KMS-11 (cell line): ENCODE data around the gene ZNF784.

ENCODE experiments used
- H2AFZ ChIP-seq: fragments of 200-600 bp; sonication (generic); 2 replicates; pipeline ENCODE4 v1.6.1; 2016; ENCODE audit warnings: antibody characterized with exemption, mixed run types, low read depth
- H3K27ac ChIP-seq: fragments of 200-600 bp; sonication (generic); 2 replicates; pipeline ENCODE4 v1.6.1; 2016; ENCODE audit warnings: mild to moderate bottlenecking, mixed run types
- H3K27me3 ChIP-seq: fragments of 200-600 bp; sonication (generic); 2 replicates; pipeline ENCODE4 v1.6.1; 2017; ENCODE audit warnings: mild to moderate bottlenecking, low read depth, mixed run types, moderate library complexity; ENCODE audit not compliant: insufficient read depth
- H3K36me3 ChIP-seq: fragments of 200-600 bp; sonication (generic); 2 replicates; pipeline ENCODE4 v1.6.1; 2017; ENCODE audit warnings: mild to moderate bottlenecking, mixed run types; ENCODE audit not compliant: insufficient read depth
- H3K4me1 ChIP-seq: fragments of 200-600 bp; sonication (generic); 2 replicates; pipeline ENCODE4 v1.6.1; 2016; ENCODE audit warnings: mild to moderate bottlenecking, low read depth, mixed run types; ENCODE audit not compliant: poor library complexity, severe bottlenecking
- H3K4me2 ChIP-seq: fragments of 200-600 bp; sonication (generic); 2 replicates; pipeline ENCODE4 v1.7.0; 2016; ENCODE audit warnings: mild to moderate bottlenecking, mixed run types
- H3K4me3 ChIP-seq: fragments of 200-600 bp; sonication (generic); IDR thresholded peaks from 2 replicates; pipeline ENCODE4 v1.6.1; 2017; ENCODE audit warnings: low read depth, low read length, mixed read lengths; ENCODE audit not compliant: insufficient read depth
- H3K79me2 ChIP-seq: fragments of 200-600 bp; sonication (generic); 2 replicates; pipeline ENCODE4 v1.6.1; 2016; ENCODE audit warnings: low read depth, mixed run types; ENCODE audit not compliant: insufficient read depth
- H3K9ac ChIP-seq: fragments of 200-600 bp; sonication (generic); 2 replicates; pipeline ENCODE4 v1.6.1; 2016; ENCODE audit warnings: mild to moderate bottlenecking, mixed run types
- H4K20me1 ChIP-seq: fragments of 200-600 bp; sonication (generic); 2 replicates; pipeline ENCODE4 v1.6.1; 2016; ENCODE audit warnings: mild to moderate bottlenecking, mixed run types; ENCODE audit not compliant: insufficient read depth
- CTCF ChIP-seq: fragments of 200-600 bp; sonication (generic); conservative IDR thresholded peaks from 2 replicates; pipeline ENCODE4 v1.6.1; 2017; ENCODE audit warnings: low read depth, mild to moderate bottlenecking, antibody characterized with exemption, low read length, moderate library complexity, mixed read lengths

ZNF784 gene

DNA sequence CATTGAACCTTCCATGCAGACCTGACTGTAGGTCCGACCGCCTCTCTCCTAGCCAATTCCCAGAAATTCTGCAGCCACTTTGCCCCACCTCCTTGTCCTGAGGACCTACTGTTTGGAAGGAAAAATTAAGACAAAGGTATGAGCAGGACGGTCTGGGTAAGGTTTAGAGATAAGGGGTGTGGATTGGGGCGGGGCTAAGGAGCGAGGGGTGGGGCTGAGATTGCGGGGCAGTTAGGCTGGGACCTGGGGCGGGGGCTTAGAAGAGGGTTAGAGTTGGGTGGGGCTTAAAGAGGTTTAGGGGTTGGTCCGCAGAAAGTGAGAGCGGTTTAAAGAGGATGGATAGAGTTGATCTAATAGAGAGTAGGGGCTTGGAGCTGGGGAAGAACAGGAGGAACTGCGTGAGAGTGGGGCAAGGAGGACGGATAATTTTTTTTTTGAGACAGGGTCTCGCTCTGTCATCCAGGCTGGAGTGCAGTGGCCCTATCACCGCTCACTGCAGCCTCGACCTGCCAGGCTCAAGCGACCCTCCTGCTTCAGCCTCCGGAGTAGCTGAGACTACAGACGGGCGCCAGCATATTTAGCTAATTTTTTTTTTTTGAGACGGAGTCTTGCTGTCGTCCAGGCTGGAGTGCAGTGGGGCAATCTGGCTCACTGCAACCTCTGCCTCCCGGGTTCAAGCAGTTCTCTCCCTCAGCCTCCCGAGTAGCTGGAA, 20.6 kb downstream of the ZNF784 start:
- Histone ChIP-seq H3K4me1 (peaks cover 15% of the 10 kb centered on the region), H3K27me3 (no peaks in the 10 kb centered on the region), H3K9ac (no peak overlapping the region), H2AFZ (peak overlapping the region; percentile 53; the same call in 1 of the 2 replicates), H3K79me2 (0 out of 2 replicates have a peak, but pooled peaks cover 15% of the 10 kb centered on the region), H3K4me3 (no peak overlapping the region), H4K20me1 (no peaks in the 10 kb centered on the region), H3K4me2 (peak overlapping the region; percentile 55), H3K36me3 (no peaks in the 10 kb centered on the region), H3K27ac (peak overlapping the region; percentile 48)
- TF ChIP-seq CTCF: no peak

GRCh38 chr19:55603115-55603514, 21.3 kb downstream of the ZNF784 start:
- Histone ChIP-seq H4K20me1 (no peaks in the 10 kb centered on the region), H3K4me1 (peaks cover 15% of the 10 kb centered on the region)

DNA sequence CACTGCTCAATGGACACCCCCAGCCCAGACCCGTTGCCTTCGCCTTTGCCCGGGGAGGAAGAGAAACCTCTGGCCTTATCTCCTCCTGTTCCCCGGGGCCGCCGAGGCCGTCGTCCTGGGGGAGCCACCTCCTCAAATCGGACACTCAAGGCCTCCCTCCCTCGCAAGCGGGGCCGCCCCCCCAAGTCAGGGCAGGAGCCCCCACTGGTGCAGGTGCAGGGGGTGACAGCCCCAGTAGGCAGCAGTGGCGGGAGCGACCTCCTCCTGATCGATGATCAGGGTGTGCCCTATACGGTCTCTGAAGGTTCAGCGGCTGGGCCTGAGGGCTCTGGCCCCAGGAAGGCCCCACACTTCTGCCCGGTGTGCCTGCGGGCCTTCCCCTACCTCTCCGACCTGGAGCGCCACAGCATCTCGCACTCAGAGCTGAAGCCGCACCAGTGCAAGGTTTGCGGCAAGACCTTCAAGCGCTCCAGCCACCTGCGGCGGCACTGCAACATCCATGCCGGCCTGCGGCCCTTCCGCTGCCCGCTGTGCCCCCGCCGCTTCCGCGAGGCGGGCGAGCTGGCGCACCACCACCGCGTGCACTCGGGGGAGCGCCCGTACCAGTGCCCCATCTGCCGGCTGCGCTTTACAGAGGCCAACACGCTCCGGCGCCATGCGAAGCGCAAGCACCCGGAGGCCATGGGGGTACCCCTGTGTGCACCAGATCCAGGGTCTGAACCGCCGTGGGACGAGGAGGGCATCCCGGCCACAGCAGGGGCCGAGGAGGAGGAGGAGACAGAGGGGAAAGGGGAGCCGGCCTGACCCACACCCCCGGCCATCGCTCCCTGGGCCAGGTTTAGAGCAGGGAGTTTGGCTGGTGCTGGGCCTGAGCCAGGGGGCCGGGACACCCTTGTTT, 22.0 kb downstream of the ZNF784 start:
- Histone ChIP-seq H3K4me3 (no peak overlapping the region), H3K9ac (no peak overlapping the region), H4K20me1 (no peaks in the 10 kb centered on the region), H3K4me2 (no peak overlapping the region), H3K27ac (no peak overlapping the region), H3K4me1 (peaks cover 15% of the 10 kb centered on the region), H2AFZ (no peak overlapping the region), H3K36me3 (no peaks in the 10 kb centered on the region), H3K79me2 (0 out of 2 replicates have a peak, but pooled peaks cover 10% of the 10 kb centered on the region), H3K27me3 (no peaks in the 10 kb centered on the region)
- no peak for TF ChIP-seq CTCF

More at GRCh38 chr19:55603115-55603514, 21.3 kb downstream of the ZNF784 start:
- no peak for TF ChIP-seq CTCF
- H3K79me2 ChIP-seq: 0 out of 2 replicates have a peak, but pooled peaks cover 15% of the 10 kb centered on the region
- H3K4me2 ChIP-seq: no peak overlapping the region
- no peak overlapping the region for H3K9ac ChIP-seq
- H3K27ac ChIP-seq: no peak overlapping the region
- no peaks in the 10 kb centered on the region for H3K27me3 ChIP-seq
- no peak overlapping the region for H2AFZ ChIP-seq
- H3K36me3 ChIP-seq: no peaks in the 10 kb centered on the region
- no peak overlapping the region for H3K4me3 ChIP-seq

GRCh38 chr19:55601084-55601483, 23.3 kb downstream of the ZNF784 start:
- H3K4me3 ChIP-seq: no peak overlapping the region
- no peaks in the 10 kb centered on the region for H3K36me3 ChIP-seq
- H2AFZ ChIP-seq: no peak overlapping the region
- H3K4me1 ChIP-seq: peaks cover 6% of the 10 kb centered on the region
- no peak overlapping the region for H3K27ac ChIP-seq
- no peaks in the 10 kb centered on the region for H3K79me2 ChIP-seq
- no peaks in the 10 kb centered on the region for H4K20me1 ChIP-seq
- peak overlapping the region; percentile 95 for H3K4me2 ChIP-seq
- H3K27me3 ChIP-seq: no peaks in the 10 kb centered on the region
- no peak overlapping the region for H3K9ac ChIP-seq
- TF ChIP-seq CTCF: no peak
